GM19455 (cell line): ENCODE results near the gene MCUB.
"Not testable (repeated sequence)": the region's sequence is repeated elsewhere in the genome, so short reads cannot be mapped to it uniquely, and the experiment has no call there.

Experiments
- ATAC-seq: cut with Tn5 transposase; IDR thresholded peaks from one replicate; pipeline ENCODE4 v1.9.1; 2021; ENCODE audit not compliant: unreplicated experiment

The MCUB gene, protein sequence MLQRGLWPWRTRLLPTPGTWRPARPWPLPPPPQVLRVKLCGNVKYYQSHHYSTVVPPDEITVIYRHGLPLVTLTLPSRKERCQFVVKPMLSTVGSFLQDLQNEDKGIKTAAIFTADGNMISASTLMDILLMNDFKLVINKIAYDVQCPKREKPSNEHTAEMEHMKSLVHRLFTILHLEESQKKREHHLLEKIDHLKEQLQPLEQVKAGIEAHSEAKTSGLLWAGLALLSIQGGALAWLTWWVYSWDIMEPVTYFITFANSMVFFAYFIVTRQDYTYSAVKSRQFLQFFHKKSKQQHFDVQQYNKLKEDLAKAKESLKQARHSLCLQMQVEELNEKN

DNA sequence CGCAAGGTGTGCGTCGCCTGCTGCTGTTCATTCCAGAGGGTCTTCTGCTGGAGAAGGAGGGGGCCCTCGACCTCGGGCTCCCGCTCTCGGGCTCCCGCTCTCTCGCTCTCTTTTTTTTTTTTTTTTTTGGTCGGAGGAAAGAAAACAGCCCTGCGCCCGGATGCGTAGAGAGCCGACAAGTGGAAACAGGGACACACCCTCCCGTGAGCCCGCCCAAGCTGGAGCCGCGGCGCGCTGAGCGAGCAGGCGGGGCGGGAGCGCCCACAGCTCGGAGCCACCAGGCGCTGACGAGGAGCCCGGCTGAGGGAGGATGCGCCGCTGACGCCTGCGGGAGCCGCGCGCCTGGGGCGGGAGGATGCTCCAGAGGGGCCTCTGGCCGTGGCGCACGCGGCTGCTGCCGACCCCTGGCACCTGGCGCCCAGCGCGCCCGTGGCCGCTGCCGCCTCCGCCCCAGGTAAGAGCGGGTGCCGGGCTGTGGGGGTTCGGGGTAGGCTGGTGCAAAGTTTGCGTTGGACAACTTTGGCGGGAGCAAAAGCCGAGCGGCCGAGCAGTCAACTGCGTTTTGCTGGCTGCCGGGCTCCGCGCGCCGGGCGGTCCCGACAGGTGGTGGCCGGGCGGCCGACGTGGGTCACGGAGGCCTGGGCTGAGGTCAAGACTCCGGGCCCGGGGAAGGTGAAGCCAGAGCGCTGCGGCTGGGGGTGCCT lies at the start of gene MCUB:
Gene MCUB (plus strand): TSS at position 264 of the 704 bp plus-strand sequence. CDS start 92 bp downstream, at position 356.
- ATAC-seq = peak; percentile 91

DNA sequence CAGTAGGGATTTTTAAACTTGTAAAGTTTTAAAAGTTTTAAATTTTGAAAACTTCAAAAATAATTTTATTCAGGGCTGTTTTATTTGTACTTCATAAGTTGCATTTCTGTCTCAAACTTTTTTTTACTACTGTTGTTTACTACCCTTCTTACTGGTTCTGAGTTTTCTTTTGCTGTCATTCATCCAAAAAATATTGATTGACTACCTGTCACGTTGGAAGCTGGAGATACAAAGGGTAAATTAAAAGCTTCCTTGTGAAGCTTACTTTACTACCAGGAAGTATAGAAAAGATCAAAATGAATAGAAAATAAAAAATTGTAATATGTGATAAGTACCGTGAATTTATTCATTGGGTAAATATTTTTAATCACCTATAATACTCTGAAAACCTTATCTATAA lies 49.4 kb upstream of the MCUB start:
- no peak for ATAC-seq

DNA sequence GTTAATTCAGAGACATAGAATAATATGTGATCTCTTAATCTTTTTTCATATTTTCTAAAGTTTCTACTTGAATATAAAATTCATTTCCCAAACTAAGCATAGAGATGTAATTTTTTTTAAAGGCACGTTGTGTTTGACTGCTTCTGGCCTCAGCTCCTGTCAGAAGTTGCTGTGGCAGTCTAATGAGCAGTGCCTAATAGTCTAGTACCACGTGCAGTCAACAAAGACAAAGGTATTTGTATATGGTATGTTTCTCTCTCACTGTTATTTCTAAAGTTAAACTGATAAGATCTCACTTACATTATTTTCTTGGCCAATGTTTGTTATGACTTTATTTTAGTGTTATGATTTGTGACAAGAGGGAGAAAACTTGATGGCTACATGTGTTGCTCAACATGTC lies 48.6 kb upstream of the MCUB start:
- ATAC-seq = no peak

DNA sequence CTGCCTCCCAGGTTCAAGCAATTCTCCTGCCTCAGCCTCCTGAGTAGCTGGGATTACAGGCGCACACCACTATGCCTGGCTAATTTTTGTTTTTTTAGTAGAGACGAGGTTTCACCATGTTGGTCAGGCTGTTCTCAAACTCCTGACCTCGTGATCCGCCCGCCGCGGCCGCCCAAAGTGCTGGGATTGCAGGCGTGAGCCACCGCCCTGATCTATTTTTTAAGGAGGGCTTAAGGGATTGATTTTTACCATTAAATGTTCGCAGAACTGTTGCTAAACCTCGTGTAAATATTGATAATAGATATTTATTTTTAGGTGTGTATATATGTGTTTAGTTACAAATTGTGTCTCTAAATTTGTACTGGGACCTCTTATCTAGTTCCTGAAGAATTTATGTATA lies 46.7 kb upstream of the MCUB start:
- ATAC-seq = not testable (repeated sequence)

- no peak for ATAC-seq
Observed at GRCh38 chr4:109532182-109532581, 27.9 kb upstream of the MCUB start.

DNA sequence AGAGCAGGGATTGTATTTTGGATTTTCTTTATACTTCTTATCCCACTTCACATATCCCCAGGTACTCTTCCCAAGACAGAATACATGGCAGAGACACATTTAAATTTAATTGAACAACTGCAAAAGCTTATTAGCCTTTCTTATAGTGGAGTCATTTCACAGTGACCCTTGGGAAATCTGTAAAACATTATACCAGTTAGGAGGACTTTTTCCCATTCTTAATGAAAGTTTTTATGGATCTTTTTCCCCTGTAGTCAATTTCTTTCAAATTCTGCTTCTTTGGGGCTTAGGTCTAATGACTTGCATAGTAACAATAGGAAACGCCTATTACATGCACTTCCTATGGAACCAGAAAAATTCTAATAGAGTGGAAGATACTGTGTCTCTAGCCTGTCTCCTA lies 14.6 kb upstream of the MCUB start:
- no peak for ATAC-seq

- no peak for ATAC-seq
Observed at GRCh38 chr4:109547394-109547793, 12.7 kb upstream of the MCUB start.

- ATAC-seq = no peak
Observed at GRCh38 chr4:109548655-109549054, 11.4 kb upstream of the MCUB start.

- no peak for ATAC-seq
Observed at GRCh38 chr4:109552237-109552636, 7.8 kb upstream of the MCUB start.

GRCh38 chr4:109553130-109553529 lies 6.9 kb upstream of the MCUB start:
- ATAC-seq = no peak

DNA sequence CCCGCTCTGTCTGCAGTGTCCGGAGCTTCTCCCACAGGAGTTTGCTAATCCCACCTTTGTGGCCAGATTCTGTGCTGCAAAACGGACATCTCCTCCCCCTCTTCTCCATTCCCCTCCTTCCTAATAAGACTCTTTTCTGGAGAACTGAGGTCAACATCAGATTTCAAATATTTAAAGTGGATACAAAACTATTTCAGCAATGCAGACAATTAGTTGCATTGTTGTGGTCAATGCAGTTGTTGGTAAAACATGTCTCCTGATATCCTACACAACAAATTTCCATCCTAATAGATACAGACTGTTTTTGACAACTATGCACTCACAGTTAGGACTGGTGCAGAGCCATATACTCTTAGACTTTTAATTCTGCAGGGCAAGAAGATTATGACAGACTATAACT lies 5.1 kb upstream of the MCUB start:
- ATAC-seq = no peak

- ATAC-seq = no peak
Observed at GRCh38 chr4:109557433-109557832, 2.6 kb upstream of the MCUB start.

- not testable (repeated sequence) for ATAC-seq
Observed at GRCh38 chr4:109558095-109558494, 2.0 kb upstream of the MCUB start.

GRCh38 chr4:109559625-109559982 lies 442 bp upstream of the MCUB start:
- peak; percentile 37 for ATAC-seq

- peak; percentile 54 for ATAC-seq
Observed at GRCh38 chr4:109560687-109561461, 828 bp downstream of the MCUB start.

- ATAC-seq = no peak
Observed at GRCh38 chr4:109562457-109563239, 2.6 kb downstream of the MCUB start.

GRCh38 chr4:109571494-109571893 lies 11.4 kb downstream of the MCUB start:
- no peak for ATAC-seq

- no peak for ATAC-seq
Observed at GRCh38 chr4:109572154-109572553, 12.1 kb downstream of the MCUB start.

DNA sequence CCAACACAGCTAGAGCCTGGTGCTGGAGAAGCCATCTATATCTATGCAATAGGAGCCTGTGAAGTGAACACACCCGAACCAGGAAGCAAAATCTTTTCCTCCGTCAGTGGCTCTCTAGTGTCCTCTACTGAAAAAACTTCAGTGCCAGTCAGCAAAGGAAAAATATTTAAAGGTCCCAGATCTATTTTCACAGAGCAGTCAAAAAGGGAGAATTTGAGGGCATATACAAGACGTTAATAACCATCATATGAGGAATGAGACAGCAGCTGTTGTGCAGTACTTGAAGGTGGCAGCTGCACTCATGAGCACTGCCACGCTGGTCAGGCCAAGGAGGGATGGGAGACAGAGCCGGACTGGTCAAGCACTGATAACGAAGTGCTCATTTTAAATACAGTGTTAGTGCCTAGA lies 14.4 kb downstream of the MCUB start:
- peak; percentile 55 for ATAC-seq

GRCh38 chr4:109574931-109575804 lies 15.1 kb downstream of the MCUB start:
- ATAC-seq = no peak
